ENCODE measurements around the gene ZNF3.

Gene ZNF3

DNA sequence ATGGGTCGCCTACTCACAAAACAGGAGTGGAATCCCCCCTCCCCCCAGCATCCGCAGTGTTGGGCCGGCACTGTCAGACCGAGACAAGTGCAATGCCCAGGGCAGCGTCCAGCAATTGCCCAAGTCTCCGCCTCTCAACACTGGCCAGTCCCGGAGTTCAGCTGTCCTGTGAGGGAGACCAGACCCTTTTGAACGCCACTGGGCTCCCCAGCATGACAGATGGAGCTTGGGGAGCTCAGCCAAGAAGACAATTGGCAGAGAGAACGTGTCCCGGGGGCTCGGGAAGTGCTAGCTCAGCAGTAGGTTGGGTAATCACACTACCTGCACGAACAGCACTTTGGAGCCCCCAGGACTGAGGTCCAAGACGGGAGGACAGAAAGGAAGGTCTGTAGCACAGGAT, 12.0 kb upstream of the ZNF3 start:
- H3K4me1 ChIP-seq (ENCODE audit: control insufficient read depth in 1 of 2, insufficient read depth in 1 of 2, low read depth in 1 of 2, low read length in 1 of 2), result peaks cover 8 to 11% of the 10 kb centered on the region in 2 experiments
- no peaks in the 10 kb centered on the region for H3K27me3 ChIP-seq
- H3K9me3 ChIP-seq, result no peaks in the 10 kb centered on the region
- H3K27ac ChIP-seq, result peak overlapping the region; percentile 13
- H3K36me3 ChIP-seq, result peaks cover 79% of the 10 kb centered on the region
- H3K4me3 ChIP-seq (ENCODE audit: low read depth in 1 of 2, low read length in 1 of 2), result no peak overlapping the region
- TF ChIP-seq, protein P1, sequence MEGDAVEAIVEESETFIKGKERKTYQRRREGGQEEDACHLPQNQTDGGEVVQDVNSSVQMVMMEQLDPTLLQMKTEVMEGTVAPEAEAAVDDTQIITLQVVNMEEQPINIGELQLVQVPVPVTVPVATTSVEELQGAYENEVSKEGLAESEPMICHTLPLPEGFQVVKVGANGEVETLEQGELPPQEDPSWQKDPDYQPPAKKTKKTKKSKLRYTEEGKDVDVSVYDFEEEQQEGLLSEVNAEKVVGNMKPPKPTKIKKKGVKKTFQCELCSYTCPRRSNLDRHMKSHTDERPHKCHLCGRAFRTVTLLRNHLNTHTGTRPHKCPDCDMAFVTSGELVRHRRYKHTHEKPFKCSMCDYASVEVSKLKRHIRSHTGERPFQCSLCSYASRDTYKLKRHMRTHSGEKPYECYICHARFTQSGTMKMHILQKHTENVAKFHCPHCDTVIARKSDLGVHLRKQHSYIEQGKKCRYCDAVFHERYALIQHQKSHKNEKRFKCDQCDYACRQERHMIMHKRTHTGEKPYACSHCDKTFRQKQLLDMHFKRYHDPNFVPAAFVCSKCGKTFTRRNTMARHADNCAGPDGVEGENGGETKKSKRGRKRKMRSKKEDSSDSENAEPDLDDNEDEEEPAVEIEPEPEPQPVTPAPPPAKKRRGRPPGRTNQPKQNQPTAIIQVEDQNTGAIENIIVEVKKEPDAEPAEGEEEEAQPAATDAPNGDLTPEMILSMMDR (IDR thresholded peaks at IDR 0.05), result no peak

DNA sequence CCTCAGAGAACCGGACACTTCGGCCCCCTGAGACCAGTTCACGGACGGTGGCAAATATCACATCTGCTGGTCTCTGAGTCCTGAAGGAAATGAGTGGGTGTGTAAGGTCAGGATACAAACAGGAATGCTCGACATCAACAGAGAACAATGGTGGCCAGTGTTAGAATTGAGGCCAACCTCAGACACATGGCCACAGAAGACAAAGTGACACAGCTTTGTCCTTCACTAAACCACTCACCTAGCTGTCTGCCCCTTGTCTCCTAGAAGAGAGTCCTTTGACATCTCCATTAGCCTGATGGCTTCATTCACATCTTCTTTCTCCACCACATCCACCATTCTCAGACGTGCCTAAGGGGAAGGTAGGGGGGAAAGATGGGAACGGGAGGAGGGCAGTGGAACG, 11.5 kb upstream of the ZNF3 start:
- Histone ChIP-seq H3K4me1 (ENCODE audit: control insufficient read depth in 1 of 2, insufficient read depth in 1 of 2, low read depth in 1 of 2, low read length in 1 of 2) (peaks cover 12 to 15% of the 10 kb centered on the region in 2 experiments), H3K27ac (peak overlapping the region; percentile 2), H3K4me3 (ENCODE audit: low read depth in 1 of 2, low read length in 1 of 2) (no peak overlapping the region), H3K36me3 (peaks cover 75% of the 10 kb centered on the region), H3K27me3 (no peaks in the 10 kb centered on the region), H3K9me3 (no peaks in the 10 kb centered on the region)
- TF ChIP-seq, protein P1 (IDR thresholded peaks at IDR 0.05), result no peak

DNA sequence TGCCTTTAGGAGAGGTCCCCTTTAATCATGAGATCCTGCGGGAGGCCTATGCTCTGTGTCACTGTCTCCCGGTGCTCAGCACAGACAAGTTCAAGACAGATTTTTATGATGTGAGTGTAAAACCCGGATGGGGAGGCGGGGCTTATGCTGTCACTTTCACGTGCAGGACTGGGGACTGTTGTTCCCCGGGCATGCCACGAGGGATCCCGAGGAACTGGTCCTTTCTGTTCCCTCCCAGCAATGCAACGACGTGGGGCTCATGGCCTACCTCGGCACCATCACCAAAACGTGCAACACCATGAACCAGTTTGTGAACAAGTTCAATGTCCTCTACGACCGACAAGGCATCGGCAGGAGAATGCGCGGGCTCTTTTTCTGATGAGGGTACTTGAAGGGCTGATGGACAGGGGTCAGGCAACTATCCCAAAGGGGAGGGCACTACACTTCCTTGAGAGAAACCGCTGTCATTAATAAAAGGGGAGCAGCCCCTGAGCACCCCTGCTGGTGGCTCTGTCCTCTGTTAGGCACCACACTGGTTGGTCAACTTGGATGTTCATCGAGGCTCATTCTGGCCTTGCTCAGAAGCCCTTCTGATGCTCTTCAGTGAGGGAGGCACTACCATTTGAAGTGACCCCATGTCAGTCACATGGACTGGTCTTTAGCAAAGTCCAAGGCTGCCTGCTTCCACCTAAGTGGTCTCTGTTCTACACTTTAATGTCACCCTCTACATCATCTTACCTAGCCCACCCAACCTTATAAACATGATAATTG, 10.1 kb upstream of the ZNF3 start:
- Histone ChIP-seq H3K36me3 (peaks cover 61% of the 10 kb centered on the region), H3K9me3 (no peaks in the 10 kb centered on the region), H3K27me3 (no peaks in the 10 kb centered on the region), H3K27ac (no peak overlapping the region), H3K4me3 (ENCODE audit: low read depth in 1 of 2, low read length in 1 of 2) (no peak overlapping the region), H3K4me1 (ENCODE audit: control insufficient read depth in 1 of 2, insufficient read depth in 1 of 2, low read depth in 1 of 2, low read length in 1 of 2) (peaks cover 16 to 18% of the 10 kb centered on the region in 2 experiments)
- TF ChIP-seq, protein P1 (IDR thresholded peaks at IDR 0.05), result no peak

DNA sequence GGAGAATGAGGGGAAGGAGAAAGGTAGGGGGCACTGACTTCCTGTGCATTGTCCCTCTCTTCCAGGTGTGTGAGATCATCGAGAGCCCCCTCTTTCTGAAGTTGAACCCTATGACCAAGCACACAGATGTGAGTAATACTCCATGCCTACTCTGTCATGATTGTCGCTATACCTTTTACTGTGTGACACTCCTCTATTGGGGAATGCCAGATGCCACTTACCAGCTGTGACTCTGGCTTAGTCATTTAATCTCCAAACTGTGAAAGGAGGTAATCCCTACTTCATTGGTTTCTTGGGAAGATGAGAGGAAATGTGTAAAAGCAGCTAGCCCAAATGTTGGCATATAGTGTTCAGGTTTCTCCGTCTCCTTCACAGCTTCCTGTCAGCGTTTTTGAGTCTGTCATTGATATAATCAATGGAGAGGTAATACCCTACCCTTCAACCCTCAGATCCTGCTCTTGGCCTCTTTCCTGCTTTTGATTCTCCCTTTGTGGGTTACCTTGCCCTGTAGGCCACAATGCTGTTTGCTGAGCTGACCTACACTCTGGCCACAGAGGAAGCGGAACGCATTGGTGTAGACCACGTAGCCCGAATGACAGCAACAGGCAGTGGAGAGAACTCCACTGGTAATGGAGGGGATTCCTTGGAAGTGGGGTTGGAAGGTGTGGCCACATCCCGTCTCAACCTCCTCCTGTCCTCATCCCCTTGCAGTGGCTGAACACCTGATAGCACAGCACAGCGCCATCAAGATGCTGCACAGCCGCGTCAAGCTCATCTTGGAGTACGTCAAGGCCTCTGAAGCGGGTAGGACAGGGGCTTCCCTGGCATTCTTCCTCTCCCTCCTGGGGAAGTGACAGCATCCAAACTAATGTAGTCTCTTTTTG, 9.2 kb upstream of the ZNF3 start:
- H3K27ac ChIP-seq, result no peak overlapping the region

DNA sequence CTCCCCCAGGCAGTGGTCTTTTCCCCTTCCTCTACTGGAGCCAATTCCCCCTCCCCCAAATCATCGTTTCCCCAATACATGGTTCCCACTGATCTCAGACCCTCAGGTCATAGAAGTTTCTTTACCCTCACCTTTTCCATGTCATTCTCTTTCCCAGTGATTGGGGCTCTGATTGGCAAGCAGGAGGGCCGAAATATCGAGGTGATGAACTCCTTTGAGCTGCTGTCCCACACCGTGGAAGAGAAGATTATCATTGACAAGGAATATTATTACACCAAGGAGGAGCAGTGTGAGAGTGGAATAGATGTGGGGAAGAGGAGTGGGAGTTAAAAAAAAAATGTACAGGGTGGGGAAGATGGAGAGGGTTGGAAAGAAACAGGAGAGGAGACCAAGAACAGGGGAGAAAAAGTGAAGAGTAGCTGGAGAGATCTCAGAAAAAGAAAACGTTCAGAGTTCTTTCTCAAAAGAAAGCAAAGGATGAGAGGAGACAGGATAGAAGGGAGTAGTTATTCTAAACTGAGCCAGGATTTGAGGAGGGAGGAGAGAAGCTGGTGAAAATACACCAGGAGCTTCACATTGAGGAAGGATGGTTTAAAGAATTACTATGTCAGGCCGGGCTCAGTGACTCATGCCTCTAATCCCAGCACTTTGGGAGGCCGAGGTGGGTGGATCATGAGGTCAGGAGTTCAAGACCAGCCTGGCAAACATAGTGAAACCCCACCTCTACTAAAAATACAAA, 8.1 kb upstream of the ZNF3 start:
- peaks cover 26 to 31% of the 10 kb centered on the region in 2 experiments for H3K4me1 ChIP-seq (ENCODE audit: control insufficient read depth in 1 of 2, insufficient read depth in 1 of 2, low read depth in 1 of 2, low read length in 1 of 2)
- peak overlapping the region; percentile 70 for H3K27ac ChIP-seq
- H3K9me3 ChIP-seq, result no peaks in the 10 kb centered on the region
- peak overlapping the region; percentile 90 to 92 for H3K4me3 ChIP-seq (ENCODE audit: low read depth in 1 of 2, low read length in 1 of 2)
- no peaks in the 10 kb centered on the region for H3K27me3 ChIP-seq
- peaks cover 41% of the 10 kb centered on the region for H3K36me3 ChIP-seq
- TF ChIP-seq, protein P1 (IDR thresholded peaks at IDR 0.05), result no peak

More for the DNA sequence above, 9.2 kb upstream of the ZNF3 start:
- H3K4me1 ChIP-seq (ENCODE audit: control insufficient read depth in 1 of 2, insufficient read depth in 1 of 2, low read depth in 1 of 2, low read length in 1 of 2), result peaks cover 23 to 27% of the 10 kb centered on the region in 2 experiments
- H3K27me3 ChIP-seq, result no peaks in the 10 kb centered on the region
- H3K4me3 ChIP-seq (ENCODE audit: low read depth in 1 of 2, low read length in 1 of 2), result no peak overlapping the region
- H3K36me3 ChIP-seq, result peaks cover 52% of the 10 kb centered on the region
- TF ChIP-seq, protein P1 (IDR thresholded peaks at IDR 0.05), result no peak
- H3K9me3 ChIP-seq, result no peaks in the 10 kb centered on the region

Data from neutrophil (primary cell).